Stimulated activated CD8-positive, alpha-beta memory T cell treated with anti-CD3 and anti-CD28 coated beads, Interleukin-15, amount 100 ng/mL, for 48 hours (primary cell): ENCODE data around the gene AP5S1.

Source experiments
- DNase-seq, 2 donors: peaks; one replicate each; pipeline ENCODE4 v3.0.0-alpha.2; 2020; ENCODE audit warnings: low read depth in 2 of 2

The AP5S1 gene

GRCh38 chr20:3875378-3875974 lies 55.1 kb downstream of the AP5S1 start:
- DNase-seq: no peak

DNA sequence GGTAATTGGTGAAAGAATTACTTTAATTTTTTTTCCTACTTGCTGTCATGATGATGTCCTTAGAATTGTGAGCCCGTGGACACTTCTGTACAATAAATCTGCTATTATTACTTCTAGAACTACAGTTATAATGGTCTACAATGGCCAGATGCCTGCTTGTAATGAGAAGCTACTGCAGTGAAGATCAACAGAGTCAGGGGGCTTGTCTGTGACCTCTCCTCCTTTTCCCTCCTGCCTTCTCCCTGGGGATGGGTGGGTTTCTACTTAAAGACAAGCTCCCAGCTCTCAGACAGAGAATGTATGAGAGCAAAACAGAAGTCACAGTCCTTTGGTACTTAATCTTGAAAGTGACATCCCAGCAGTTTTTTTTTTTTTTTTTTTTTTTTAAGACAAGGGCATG lies 55.7 kb downstream of the AP5S1 start:
- DNase-seq: no peak

DNA sequence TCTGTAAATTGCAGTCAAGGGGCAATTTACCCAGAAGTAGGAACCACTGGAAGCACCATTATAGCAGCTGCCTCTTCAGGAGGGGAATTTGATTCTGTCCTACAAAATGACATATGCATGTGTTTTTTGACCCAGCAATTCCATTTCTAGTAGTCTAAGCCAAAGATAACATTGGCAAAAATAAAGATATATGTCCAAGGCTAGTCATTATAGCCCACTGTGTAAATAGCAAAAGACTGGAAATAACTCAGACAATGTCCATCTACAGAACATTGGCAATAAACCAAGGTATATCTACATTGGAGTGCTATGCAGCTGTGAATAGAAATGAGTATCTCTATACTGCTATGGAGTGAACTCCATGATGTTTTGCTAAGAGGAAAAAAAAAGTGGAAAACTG lies 56.3 kb downstream of the AP5S1 start:
- no peak for DNase-seq
